Measurements from ENCODE around the gene TSACC.

Gene TSACC

DNA sequence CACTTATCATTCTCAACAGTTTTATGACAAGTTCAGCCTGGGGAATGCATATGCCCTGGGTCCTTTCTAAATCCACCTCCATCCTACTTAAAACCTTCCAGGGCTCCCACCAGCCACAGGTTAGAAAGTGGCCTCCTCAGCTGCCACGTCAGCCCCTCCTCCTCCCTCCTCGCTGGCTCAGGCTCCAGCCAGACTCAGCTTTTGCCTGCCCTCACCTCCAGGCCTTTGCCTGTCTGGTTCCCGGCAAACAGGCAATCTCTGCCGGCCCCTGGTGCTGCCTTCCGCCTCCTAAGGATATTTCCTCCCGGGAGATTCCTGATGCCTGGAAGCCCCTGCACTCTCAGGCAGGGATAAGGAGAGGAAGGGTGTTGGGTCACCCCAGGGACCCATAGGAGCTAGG, 40.2 kb downstream of the TSACC start:
- Mint-ChIP-seq H3K4me1 (no peaks in the 10 kb centered on the region), H3K27me3 (peaks cover 17% of the 10 kb centered on the region), H3K4me3 (no peak overlapping the region), H3K9me3 (no peaks in the 10 kb centered on the region), H3K36me3 (no peaks in the 10 kb centered on the region), H3K27ac (no peak overlapping the region)
- ATAC-seq, result no peak

DNA sequence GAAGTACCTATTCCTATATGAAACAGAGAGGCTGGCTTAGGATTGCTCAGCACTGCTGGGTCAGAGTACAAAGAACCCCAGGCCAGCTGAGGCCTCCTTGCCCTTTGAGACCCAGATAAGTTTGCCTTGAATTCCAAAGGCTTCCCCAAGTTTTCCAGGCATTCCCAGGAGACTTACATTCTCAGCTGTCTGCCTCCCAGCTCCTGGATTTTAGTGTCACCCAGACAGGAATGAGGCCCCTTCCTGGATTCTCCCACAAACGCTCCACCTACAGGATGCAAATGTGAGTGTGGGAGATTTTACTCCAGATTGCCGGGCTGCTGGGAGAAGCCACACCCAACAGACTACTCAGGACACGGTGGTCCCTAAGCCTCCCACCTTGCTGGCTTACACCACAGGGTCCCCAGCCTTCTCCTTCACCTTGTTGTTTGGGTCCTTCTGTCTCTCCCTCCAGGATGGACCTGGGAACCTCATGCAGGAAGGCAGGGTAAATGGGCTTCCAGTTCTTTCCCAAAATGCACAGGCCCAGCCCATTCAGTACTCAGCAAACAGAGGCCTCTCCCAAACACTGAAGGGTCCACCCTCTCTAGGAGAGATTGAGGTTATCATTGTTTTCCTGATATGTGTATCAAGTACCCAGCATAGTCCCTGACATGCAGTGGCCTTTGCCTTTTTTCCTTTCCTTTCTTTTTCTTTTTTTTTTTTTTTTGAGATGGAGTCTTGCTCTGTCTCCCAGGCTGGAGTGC, 41.3 kb downstream of the TSACC start:
- H3K4me3 Mint-ChIP-seq, result no peak overlapping the region
- no peaks in the 10 kb centered on the region for H3K9me3 Mint-ChIP-seq
- no peaks in the 10 kb centered on the region for H3K4me1 Mint-ChIP-seq
- ATAC-seq, result no peak
- H3K27ac Mint-ChIP-seq, result no peak overlapping the region
- H3K36me3 Mint-ChIP-seq, result no peaks in the 10 kb centered on the region
- peaks cover 17% of the 10 kb centered on the region for H3K27me3 Mint-ChIP-seq

DNA sequence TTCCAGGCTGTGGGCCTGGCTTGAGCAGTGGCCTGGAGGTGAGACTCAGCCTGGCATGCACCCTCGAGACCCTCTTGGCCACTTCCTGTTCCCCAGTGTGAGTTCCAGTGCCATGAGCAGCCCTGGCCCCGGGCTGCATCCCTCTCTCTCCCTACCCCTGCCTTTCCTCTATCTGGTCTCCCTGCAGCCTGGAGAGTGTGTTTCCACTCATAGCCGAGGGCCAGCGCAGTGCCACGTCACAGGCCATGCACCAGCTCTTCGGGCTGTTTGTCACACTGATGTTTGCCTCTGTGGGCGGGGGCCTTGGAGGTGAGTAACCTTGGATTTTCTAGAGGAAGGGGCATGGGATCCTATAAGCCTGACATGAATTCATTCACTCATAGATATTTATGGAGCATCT, 44.2 kb downstream of the TSACC start:
- Mint-ChIP-seq H3K36me3 (no peaks in the 10 kb centered on the region), H3K27me3 (peaks cover 31% of the 10 kb centered on the region), H3K9me3 (no peaks in the 10 kb centered on the region), H3K4me3 (no peak overlapping the region), H3K4me1 (peaks cover 8% of the 10 kb centered on the region), H3K27ac (no peak overlapping the region)
- no peak for ATAC-seq

DNA sequence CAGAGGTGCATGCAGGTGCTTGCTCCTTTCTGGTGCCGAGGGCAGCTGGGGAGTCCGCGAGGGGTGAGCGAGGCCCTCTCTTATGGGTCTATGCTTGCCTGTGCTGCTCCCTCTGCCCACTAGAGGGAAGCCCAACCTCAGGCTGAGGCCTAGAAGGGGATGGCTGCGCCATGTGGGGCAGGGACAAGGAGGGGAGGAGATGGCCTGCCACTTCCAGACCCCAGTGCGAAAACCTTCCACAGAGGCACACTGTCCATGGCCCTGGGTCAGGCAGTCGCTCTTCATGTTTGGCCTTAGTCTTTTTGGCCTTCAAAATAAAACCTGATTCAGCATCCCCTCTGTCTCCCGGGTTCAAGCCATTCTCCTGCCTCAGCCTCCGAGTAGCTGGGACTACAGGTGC, 44.7 kb downstream of the TSACC start:
- H3K36me3 Mint-ChIP-seq, result no peaks in the 10 kb centered on the region
- peaks cover 31% of the 10 kb centered on the region for H3K27me3 Mint-ChIP-seq
- H3K4me1 Mint-ChIP-seq, result peaks cover 8% of the 10 kb centered on the region
- no peak overlapping the region for H3K27ac Mint-ChIP-seq
- no peak overlapping the region for H3K4me3 Mint-ChIP-seq
- no peaks in the 10 kb centered on the region for H3K9me3 Mint-ChIP-seq
- ATAC-seq, result peak; percentile 88

DNA sequence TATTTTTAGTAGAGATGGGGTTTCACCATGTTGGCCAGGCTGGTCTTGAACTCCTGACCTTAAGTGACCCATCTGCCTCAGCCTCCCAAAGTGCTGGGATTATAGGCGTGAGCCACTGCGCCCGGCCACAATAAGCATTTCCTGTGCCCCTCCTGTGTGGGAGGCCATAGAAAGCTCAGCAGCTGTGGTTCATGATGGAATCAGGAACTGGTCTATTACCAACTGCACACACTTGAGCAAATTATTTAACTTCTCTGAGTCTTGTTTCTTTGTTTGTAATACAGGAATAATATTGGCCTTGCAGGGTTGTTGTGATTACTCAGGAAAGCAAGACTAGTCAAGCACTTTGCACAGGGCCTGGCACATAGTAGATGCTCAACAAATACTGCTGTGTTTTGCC, 45.7 kb downstream of the TSACC start:
- no peak for ATAC-seq
- no peaks in the 10 kb centered on the region for H3K9me3 Mint-ChIP-seq
- peaks cover 31% of the 10 kb centered on the region for H3K27me3 Mint-ChIP-seq
- peaks cover 8% of the 10 kb centered on the region for H3K4me1 Mint-ChIP-seq
- H3K27ac Mint-ChIP-seq, result no peak overlapping the region
- H3K36me3 Mint-ChIP-seq, result no peaks in the 10 kb centered on the region
- no peak overlapping the region for H3K4me3 Mint-ChIP-seq

DNA sequence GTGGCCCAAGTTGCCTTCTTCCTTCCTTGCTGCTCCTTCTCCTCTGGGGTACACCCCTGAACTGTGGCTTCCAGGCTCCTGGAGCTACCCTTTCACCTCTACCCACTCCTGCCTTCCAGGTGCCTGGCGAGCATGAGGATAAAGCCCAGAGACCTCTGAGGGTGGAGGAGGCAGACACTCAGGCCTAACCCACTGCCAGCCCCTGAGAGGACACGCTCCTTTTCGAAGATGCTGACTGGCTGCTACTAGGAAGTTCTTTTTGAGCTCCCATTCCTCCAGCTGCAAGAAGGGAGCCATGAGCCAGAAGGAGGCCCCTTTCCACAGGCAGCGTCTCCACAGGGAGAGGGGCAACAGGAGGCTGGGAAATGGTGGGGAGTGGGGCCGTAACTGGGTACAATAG, 46.3 kb downstream of the TSACC start:
- Mint-ChIP-seq H3K36me3 (no peaks in the 10 kb centered on the region), H3K27me3 (peaks cover 37% of the 10 kb centered on the region), H3K9me3 (no peaks in the 10 kb centered on the region), H3K4me3 (no peak overlapping the region), H3K27ac (no peak overlapping the region), H3K4me1 (peaks cover 8% of the 10 kb centered on the region)
- no peak for ATAC-seq

DNA sequence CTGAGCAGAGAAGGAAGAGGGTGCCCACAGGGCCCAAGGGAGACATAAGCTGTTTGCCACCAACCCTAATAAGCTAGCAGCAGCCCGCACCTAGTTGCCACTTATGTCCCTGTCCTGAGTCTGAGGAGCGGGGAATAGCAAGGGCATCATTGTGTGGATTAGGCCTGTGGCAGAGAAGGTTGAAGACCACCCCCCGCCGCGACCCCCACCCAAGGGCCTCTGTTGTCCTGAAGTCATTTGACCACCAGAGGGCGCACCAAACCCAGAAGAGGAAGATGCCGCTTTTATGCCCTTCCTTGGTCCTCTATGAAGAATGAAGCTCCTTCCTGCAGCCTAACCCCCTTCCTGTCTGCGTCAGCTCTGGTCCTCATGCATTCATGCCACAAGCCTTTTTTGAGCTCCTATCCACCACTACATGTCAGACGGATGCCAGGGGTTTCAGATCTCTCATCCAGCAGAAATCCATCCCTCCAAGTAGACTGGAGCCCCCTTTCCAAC, 47.3 kb downstream of the TSACC start:
- ATAC-seq, result peak; percentile 61
- peaks cover 46% of the 10 kb centered on the region for H3K27me3 Mint-ChIP-seq
- no peaks in the 10 kb centered on the region for H3K36me3 Mint-ChIP-seq
- H3K27ac Mint-ChIP-seq, result no peak overlapping the region
- H3K9me3 Mint-ChIP-seq, result no peaks in the 10 kb centered on the region
- no peak overlapping the region for H3K4me3 Mint-ChIP-seq
- H3K4me1 Mint-ChIP-seq, result peaks cover 8% of the 10 kb centered on the region

DNA sequence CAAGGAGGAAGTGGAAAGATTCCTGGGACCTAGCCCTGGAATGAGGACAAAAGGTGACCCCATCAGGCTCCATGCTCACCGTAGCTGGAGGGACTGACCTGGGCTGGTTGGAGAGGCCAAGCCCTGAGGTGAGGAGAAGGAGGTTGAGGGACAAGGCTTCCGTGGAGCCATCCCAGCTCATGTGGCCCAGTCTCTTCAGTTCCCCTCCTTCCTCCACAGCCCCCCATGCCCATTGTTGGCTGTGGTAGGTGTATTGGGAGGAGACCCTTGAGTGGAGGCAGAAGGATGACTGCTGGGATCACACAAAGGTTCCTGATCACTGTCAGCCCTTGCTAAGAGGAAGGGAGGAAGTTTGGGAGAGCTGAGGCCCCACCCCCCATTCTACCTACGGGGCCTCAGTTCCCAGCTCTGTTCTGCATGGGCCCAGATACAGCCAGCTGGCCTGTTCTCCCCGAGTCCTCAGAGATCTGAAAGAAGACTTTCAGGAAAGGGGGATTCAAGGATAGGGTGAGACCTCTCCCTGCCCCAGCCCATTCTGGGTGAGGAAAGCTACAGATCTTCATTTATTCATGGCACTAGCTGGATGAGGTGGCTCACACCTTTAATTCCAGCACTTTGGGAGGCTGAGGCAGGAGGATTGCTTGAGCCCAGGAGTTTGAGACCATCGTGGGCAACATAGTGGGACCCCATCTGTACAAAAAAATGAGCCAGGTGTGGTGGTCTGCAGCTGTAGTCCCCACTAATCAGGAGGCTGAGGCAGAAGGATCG, 48.0 kb downstream of the TSACC start:
- no peak overlapping the region for H3K27ac Mint-ChIP-seq
- peaks cover 53% of the 10 kb centered on the region for H3K27me3 Mint-ChIP-seq
- H3K4me3 Mint-ChIP-seq, result no peak overlapping the region
- ATAC-seq, result no peak
- H3K4me1 Mint-ChIP-seq, result peaks cover 8% of the 10 kb centered on the region
- no peaks in the 10 kb centered on the region for H3K36me3 Mint-ChIP-seq
- H3K9me3 Mint-ChIP-seq, result no peaks in the 10 kb centered on the region

DNA sequence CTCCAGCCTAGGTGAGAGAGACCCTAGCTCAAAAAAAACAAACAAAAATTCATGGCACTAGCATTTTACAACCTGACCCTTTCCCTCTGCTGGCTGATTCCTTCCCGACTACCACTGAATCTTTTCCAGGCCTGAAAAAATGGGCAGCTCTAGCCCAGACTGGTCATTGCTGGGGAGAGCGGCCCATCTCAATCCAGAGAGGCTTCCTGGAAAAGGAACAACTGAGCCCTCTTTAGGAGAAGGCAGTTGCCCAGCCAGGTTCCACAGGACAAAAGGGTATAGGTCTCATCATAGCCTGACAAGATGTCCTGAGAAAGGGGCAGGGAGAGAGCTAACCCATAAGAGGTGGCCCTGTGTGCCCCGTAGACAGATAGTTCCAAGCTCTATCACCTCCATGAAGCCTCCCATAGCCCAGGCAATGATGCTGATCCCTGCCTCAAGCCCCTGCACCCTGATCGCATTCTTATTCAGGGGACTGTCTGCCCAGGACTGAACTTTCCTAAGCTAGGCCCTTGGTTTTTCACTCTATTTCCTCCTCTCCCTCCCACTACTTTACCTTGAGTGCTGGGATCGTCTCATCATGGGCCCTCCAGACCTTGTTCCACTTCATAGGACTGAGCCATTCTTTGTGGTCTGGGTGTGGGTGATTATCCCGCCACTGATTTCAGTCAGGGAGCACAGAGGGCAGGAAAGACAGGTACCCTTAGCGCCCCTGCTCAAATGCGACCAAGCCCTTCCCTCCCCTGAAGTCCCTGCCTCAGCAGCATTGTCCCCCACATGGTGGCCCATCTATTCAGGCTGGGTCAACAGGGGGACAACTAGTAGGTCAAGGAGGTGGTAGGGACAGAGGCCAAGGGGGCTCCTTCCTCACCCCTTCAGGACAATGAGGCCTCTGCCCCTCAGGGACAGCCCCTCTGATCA, 48.9 kb downstream of the TSACC start:
- Mint-ChIP-seq H3K27me3 (peaks cover 62% of the 10 kb centered on the region), H3K4me3 (no peak overlapping the region), H3K4me1 (peaks cover 8% of the 10 kb centered on the region), H3K9me3 (no peaks in the 10 kb centered on the region), H3K36me3 (no peaks in the 10 kb centered on the region), H3K27ac (no peak overlapping the region)
- ATAC-seq, result no peak

DNA sequence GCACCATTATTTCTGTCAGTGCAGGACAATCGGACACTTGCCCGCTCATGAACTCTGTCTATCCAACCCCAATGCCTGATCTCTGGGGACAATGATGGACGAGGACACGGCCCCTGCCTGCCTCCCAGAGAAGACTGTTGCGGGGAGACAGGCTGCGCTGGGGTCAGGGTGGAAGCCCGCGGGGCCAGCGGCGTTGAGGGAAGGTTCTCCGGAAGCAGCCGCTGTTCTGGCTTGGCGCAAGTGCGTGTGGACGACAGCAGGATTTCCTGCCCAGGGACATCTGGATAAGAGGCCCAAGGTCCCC, 49.5 kb downstream of the TSACC start:
- Mint-ChIP-seq H3K4me1 (peaks cover 8% of the 10 kb centered on the region), H3K36me3 (no peaks in the 10 kb centered on the region), H3K27me3 (peaks cover 68% of the 10 kb centered on the region), H3K27ac (no peak overlapping the region), H3K9me3 (no peaks in the 10 kb centered on the region), H3K4me3 (no peak overlapping the region)
- no peak for ATAC-seq

DNA sequence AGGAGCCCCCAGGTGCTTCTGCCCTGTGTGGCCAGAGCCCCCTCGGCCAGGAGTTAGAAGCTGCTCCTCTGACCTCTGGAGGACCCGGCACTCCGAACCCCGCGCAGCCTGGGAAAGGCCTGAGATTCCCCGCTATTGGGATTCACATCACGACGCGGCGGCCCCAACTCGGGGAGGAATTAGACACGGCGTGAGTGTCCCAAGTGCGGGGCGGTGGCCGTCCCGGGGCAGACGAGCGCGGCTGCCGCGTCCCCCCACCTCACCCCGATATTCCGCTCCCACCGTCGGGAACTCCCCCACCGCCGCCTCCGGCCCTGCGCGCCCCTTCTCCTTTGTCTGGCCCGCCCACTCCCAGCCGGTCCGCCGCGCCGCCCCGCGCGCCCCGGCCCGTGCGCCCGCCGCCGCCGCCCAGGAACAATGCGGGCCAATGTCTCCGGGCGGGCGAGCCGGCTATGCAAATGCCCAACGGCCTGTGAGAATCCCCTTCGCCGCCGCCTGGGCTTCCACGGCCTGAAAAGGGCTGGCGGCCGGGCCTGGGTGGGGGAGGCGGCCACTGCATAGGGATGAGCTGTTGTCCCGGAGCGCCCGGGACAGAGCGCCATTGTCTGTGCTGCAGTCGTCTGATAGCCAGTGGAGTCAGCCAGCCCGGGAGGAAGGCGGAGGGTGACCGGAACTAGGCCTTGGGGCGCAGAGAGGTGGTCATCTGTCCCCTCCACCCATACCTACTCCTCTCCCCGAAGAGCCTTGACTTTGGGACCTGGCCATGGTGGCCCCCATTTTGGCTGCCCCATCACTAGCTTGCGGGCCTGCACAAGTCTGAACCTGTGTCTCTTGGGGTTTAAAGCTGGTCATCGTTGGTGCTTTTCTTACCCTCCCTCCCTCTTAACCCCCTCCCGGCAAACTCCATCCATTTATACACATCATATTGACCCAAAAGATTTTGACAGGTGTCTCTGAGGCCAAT, 50.1 kb downstream of the TSACC start:
- ATAC-seq, result no peak
- peaks cover 8% of the 10 kb centered on the region for H3K4me1 Mint-ChIP-seq
- no peaks in the 10 kb centered on the region for H3K36me3 Mint-ChIP-seq
- H3K9me3 Mint-ChIP-seq, result no peaks in the 10 kb centered on the region
- H3K4me3 Mint-ChIP-seq, result peak overlapping the region; percentile 32
- H3K27ac Mint-ChIP-seq, result no peak overlapping the region
- H3K27me3 Mint-ChIP-seq, result peaks cover 68% of the 10 kb centered on the region

DNA sequence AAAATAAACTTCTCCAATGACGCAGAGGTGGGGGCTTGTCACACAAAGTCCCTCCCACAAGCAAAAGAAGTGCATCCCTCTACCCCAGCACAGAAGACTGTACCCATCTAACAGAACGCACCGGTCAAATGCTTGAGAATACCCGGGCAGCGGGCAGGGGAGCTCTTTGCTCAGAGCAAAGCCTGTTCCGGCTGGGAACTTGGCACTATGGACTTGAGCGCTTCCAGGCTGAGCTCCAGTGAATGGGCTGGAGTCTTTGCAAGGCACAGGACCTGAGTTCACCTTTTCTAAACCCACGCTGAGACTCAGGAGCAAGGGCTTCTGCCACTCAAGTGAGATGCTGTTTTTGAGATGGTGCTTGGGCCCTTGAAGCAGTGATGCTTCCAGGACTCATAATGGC, 51.0 kb downstream of the TSACC start:
- no peaks in the 10 kb centered on the region for H3K9me3 Mint-ChIP-seq
- peaks cover 68% of the 10 kb centered on the region for H3K27me3 Mint-ChIP-seq
- H3K27ac Mint-ChIP-seq, result no peak overlapping the region
- H3K4me3 Mint-ChIP-seq, result no peak overlapping the region
- no peaks in the 10 kb centered on the region for H3K36me3 Mint-ChIP-seq
- no peak for ATAC-seq
- peaks cover 8% of the 10 kb centered on the region for H3K4me1 Mint-ChIP-seq

DNA sequence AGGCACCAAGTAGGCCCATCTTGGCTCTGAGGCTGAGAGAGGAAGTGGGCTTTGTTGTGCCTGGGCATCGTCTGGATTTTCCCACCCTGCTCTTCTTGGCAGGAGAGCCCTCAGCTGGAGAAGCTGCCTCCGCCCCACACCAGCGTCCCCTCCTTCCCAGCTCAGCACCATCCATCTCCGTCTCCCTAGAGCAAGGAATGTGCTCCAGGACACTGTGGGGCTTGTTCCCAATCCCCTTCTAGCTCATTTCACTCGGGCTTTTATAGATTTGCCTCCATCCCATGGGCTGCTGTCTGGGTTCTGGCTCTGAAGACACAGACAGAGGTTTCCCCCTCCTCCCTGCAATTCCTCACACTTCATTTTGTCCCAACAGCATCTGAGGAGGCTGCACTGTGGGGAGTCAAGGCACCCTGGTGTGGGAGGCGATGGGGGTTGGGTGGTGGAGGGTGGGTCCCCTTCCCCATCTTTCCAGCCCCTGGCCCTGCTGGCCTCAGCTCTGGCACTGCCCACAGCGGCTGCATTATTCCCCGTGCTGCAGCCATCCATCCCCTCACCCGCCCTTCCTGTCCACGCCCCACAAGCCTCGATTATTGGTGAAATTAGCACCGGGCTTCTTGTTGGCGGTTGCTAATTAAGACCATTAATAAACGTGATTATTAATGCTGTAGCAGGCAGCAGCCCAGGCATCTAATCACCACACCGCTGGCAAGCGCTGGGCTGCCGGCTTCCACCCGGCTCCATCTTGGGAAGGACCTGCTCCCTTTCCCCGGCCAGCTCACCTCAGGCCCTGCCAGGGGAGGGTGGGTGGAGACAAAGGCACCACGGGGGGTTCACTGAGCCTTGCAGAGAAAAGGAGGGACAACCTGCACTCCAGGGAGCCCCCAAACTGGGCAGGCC, 52.4 kb downstream of the TSACC start:
- no peak for ATAC-seq
- Mint-ChIP-seq H3K4me3 (no peak overlapping the region), H3K9me3 (no peaks in the 10 kb centered on the region), H3K27ac (no peak overlapping the region), H3K36me3 (no peaks in the 10 kb centered on the region), H3K27me3 (peaks cover 74% of the 10 kb centered on the region), H3K4me1 (peaks cover 14% of the 10 kb centered on the region)

DNA sequence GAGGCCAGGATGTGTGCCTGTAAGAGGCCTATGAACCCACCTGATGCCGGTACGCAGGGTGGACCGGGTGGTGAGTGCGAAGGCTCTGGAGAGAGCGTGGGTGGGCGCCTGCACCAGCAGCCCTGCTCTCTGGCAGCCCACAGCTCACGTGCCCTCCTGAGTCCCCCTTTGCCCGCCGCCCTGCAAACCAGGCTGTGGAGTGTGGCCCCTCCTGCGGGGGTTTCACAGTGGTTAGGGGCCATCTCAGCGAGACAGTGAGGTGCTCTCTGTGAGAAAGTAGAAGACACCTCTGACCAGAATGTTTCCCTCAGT, 53.0 kb downstream of the TSACC start:
- no peaks in the 10 kb centered on the region for H3K9me3 Mint-ChIP-seq
- ATAC-seq, result no peak
- H3K27me3 Mint-ChIP-seq, result peaks cover 71% of the 10 kb centered on the region
- H3K4me3 Mint-ChIP-seq, result no peak overlapping the region
- peaks cover 9% of the 10 kb centered on the region for H3K4me1 Mint-ChIP-seq
- H3K27ac Mint-ChIP-seq, result no peak overlapping the region
- no peaks in the 10 kb centered on the region for H3K36me3 Mint-ChIP-seq
